IPS DF 19.7 (cell line): ENCODE data around the gene RBM7.

Source experiments
- DNase-seq: peaks from one replicate; pipeline ENCODE4 v3.0.0-alpha.2; 2013; ENCODE audit warnings: low read depth, low spot score

Gene RBM7

GRCh38 chr11:114400216-114400914, at the start of gene RBM7, which contains the start of gene C11orf71:
RBM7 (plus strand) TSS chr11:114400666; CDS start chr11:114400672, 6 bp downstream.
C11orf71 (minus strand) TSS chr11:114400511; CDS start chr11:114400331, 180 bp downstream.
- peak; percentile 85 for DNase-seq

GRCh38 chr11:114353443-114353842, 47.0 kb upstream of the RBM7 start:
- no peak for DNase-seq

GRCh38 chr11:114354076-114354475, 46.4 kb upstream of the RBM7 start:
- DNase-seq = no peak

- DNase-seq = no peak
Observed at GRCh38 chr11:114358716-114359115, 41.8 kb upstream of the RBM7 start.

- no peak for DNase-seq
Observed at GRCh38 chr11:114359342-114359741, 41.1 kb upstream of the RBM7 start.

- no peak for DNase-seq
Observed at GRCh38 chr11:114362326-114362725, 38.1 kb upstream of the RBM7 start.

GRCh38 chr11:114362958-114363357, 37.5 kb upstream of the RBM7 start:
- no peak for DNase-seq

- no peak for DNase-seq
Observed at GRCh38 chr11:114366331-114367243, 33.9 kb upstream of the RBM7 start.

GRCh38 chr11:114367244-114367957, 33.1 kb upstream of the RBM7 start:
- no peak for DNase-seq

GRCh38 chr11:114368918-114369680, 31.4 kb upstream of the RBM7 start:
- no peak for DNase-seq

- DNase-seq = no peak
Observed at GRCh38 chr11:114375052-114375451, 25.4 kb upstream of the RBM7 start.

- DNase-seq = no peak
Observed at GRCh38 chr11:114377612-114378267, 22.7 kb upstream of the RBM7 start.

GRCh38 chr11:114379394-114380069, 20.9 kb upstream of the RBM7 start:
- no peak for DNase-seq

- DNase-seq = no peak
Observed at GRCh38 chr11:114382509-114382908, 18.0 kb upstream of the RBM7 start.

- no peak for DNase-seq
Observed at GRCh38 chr11:114384487-114384886, 16.0 kb upstream of the RBM7 start.

- DNase-seq = no peak
Observed at GRCh38 chr11:114386131-114386530, 14.3 kb upstream of the RBM7 start.

GRCh38 chr11:114386545-114386944, 13.9 kb upstream of the RBM7 start:
- DNase-seq = no peak

GRCh38 chr11:114392735-114393667, 7.5 kb upstream of the RBM7 start:
- no peak for DNase-seq

GRCh38 chr11:114395736-114396135, 4.7 kb upstream of the RBM7 start:
- DNase-seq = no peak
